M059J (cell line): ENCODE measurements around the gene TLX1. TPM values are rescaled to one million over a fixed set of nuclear protein-coding genes. Genes with fewer than 3 reads are reported as not detected.
"Not testable (repeated sequence)": the region's sequence is repeated elsewhere in the genome, so short reads cannot be mapped to it uniquely, and the experiment has no call there.

Source experiments
- DNase-seq: peaks from one replicate; pipeline ENCODE4 v3.0.0-alpha.2; 2012; ENCODE audit warnings: low read depth
- total RNA-seq: library from RNA; depleted of rRNA; stranded (reverse); fragments of >200 nt; shearing (Covaris generic); gene quantifications from 2 replicates; pipeline ENCODE4 v1.2.3, GENCODE V29; 2014; rRNA removed

TLX1 gene
- total RNA-seq, 1 experiment from 2014 or later: not detected

DNA sequence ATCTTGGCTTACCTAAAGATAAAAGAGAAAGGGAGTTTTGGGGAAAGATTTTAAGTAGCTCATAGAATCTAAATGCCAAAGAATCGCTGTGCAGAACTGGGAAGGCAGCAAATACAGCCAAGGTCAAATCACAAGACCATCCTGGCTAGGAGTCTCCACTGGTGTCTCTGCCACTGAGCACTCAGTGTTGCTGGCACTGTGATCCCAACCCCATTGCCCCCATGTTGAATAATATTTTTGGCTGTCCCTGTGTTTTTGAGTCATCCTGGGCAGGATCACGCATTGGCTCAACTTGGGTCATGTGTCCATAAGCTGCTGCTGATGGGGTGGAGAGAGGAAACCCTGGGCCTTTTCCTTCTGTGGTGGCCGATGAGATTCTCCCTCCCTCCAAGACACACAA is 21.2 kb downstream of the TLX1 start:
- DNase-seq: no peak

DNA sequence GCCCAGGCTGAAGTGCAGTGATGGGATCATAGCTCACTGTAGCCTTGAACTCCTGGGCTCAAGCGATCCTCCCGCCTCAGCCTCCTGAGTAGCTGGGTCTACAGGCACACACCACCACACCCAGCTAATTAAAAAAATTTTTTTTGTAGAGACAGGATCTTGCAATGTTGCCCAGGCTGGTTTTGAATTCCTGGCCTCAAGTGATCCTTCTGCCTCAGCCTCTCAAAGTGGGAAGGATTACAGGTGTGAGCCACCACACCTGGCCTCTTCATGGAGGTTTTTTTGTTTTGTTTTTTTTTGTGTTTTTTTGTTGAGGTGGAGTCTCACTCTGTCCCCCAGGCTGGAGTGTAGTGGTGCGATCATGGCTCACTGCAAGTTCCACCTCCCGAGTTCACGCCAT is 23.4 kb downstream of the TLX1 start:
- not testable (repeated sequence) for DNase-seq

DNA sequence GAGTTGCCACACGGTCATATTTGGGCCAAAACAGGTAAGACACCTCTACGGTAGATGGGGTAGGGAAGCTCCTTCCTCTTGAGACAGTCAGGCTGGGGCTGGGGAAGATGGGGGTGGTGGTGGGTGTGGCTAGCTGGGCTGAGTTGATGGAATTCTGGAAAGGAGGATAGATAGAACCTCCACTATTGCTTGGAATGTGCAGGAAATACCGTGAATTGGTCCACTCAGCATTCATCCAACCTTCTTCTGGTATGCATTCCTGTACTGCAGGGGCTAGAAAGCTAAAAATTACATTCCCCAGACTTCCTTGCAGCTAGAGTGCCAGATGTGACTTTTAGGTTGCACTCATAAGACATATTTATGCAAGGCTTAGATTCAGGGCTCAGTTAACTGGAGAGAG is 24.8 kb downstream of the TLX1 start:
- DNase-seq: no peak

DNA sequence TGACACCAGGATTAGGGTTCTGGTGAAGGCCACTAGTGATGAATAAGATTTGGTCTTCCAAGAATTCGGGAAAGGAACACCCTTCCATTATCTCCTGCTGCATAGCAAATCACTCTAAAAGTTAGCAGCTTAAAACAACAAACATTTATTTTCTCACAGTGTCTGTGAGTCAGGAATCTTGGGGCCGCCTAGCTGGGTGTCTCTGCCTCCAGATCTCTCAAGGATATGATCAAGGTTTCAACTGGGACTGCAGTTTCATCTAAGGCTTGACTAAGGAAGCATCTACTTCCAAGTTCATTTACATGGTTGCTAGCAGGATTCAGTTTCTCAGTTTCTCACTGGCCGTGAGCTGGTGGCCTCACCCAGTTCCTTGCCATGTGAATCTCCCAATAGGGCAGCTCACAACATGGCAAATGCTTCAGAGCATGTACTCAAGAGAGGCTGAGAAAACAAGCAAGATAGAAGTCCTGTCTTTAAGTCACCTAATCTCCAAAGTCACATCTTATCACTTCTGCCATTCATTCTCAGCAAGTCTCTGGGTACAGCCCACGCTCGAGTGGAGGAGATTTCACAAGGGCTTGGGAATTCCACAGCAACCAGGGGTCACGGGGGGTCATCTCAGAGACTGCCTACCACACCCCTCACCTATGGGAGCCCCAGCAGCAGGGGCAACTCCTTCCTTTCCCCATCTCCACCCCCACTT is 26.8 kb downstream of the TLX1 start:
- no peak for DNase-seq

DNA sequence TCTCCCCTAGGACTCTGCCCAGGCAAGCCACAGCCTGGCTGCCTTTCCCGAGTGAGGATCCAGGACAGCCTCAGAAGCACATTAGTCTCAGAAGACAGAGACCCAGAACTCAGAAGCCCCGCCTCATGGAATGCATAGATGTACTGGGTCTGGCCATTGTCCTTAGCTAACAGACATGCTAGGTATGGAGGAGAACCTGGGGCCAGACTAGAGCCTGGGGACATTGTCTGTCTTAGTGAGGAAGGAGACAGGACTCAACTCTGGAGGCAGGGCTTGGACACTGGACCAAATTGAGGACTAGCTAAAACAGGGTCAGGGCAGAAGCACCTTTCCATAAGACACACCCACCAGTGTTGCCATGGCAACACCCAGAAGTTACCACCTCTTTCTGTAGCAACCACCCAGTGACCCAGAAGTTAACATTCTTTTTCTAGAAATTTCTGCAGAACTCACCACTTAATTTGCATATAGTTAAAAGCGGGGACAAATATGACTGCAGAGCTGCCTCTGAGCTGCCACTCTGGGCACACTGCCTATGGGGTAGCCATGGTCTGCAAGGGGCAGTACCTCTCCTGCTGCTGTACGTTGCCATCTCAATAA is 27.5 kb downstream of the TLX1 start:
- no peak for DNase-seq

DNA sequence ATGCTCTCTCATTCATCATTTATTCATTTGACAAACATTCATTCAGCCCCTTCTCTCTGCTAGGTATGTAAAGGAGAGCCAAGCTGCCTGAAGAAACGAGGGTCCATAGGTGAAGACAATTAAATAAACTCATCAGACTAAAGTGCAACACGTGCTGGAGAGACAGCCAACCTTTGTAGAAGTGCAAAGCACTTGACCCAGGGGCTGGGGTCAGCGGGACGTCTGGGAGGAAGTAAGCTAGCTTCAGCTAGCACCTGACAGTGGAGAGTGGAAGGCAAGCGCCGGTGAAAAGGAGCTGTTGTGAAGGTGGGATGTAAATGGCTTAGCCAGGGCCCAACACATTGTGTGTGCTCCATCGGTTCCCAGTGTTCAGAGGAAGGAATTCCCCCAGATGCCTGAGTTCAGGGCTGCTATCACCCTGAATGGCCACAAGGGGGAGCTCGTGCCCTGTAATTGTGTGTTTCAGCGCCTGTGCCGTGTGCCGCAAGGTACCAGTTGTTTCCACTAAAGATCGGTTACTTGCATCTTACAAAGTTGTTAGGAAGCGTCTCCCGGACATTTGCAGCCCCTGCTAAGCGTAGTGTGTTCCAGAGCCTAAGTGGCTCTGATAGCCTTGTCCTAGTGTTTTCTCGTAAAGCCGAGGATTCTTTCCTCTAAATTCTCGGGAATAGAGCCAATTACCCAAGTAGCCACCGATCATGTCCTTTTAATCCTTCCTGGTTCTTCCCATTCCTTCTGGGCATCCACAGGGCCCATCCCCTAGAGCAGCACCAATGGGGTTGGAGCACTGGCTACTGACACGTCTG is 30.6 kb downstream of the TLX1 start:
- peak; percentile 70 for DNase-seq

DNA sequence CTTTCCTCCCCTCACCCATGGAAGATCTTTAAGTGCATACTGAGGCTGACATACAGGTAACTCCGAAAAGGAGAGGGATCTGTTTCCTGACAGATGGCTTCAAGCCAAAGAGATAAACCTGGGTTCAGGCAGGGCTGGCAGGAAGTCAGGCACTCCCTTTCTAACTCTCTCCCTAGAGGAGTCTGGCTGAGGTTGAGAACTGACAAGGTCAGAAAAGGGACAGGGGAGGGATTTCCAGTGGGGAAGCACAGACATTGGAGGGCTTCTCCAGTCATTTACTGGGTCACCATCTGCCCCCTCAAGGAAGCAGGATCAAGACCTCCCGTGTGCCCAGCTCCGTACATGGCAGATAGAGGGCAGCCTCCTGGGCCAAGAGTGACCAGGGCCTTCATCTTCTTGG is 31.6 kb downstream of the TLX1 start:
- no peak for DNase-seq

DNA sequence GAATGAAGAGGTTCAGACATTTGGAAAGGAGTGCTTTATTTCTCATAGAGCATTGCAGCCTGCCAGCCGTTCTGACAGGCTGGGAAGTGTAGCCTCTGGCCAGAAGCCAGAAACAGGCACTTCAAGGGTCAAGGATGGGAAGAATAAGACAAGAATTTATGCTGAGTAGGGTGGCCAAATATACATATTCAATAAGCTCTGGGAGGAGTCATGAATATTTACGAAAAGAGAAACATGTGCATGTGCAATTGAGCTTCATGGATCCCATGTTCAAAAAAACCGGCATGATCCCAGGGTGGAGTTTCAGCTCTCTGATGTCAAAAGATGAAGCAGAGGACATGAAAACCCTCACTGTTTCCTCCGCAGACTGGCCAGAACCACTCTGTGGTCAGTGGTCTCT is 32.9 kb downstream of the TLX1 start:
- no peak for DNase-seq

DNA sequence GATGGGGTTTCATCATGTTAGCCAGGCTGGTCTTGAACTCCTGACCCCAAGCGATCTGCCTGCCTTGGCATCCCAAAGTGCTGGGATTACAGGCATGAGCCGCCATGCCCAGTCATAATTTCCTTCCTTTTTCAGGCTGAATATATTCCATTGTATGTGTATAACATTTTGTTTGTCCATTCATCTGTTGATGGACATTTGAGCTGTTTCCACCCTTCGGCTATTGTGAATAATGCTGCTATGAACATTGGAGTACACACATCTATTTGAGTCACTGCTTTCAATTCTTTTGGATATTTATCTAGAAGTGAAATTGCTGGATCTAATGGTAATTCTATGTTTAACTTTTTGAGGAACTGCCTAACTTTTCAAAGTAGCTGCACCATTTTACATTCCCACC is 34.6 kb downstream of the TLX1 start:
- DNase-seq: no peak

DNA sequence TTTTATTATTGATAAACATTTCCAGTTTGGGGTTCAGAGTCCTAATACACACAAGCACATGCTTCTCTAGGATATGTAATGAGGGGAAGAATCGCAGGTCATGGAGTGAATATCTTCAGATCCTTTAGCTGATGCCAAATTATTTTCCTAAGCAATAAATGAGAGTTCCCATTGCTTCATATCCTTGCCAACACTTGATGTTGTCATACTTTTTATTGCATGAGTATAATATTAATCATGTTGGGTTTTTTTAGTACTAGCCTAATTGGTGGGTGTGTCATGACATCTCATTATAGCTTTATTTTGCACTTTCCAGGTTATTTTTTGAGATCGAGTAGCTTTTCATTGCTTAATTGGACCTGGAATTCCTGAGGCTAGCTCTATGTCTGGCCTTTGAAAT is 35.3 kb downstream of the TLX1 start:
- DNase-seq: no peak

DNA sequence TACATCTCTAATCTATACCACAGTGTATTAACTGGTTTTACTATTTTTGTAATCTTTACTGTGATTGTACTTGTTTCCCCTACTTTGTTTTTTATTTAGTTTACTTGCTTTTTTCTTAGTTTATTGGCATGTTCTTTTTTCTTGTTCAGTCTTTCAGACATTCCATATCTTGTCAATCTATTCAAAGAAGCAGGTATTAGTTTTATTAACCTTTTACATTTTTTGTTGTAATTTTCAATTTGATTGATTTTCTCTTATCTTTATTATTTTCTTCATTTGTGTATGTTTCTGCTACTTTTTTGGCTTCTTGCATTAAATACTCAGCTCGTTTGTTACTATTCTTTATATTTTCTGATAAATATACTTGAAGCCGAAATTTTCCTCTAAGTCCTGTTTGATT is 41.6 kb downstream of the TLX1 start:
- no peak for DNase-seq

DNA sequence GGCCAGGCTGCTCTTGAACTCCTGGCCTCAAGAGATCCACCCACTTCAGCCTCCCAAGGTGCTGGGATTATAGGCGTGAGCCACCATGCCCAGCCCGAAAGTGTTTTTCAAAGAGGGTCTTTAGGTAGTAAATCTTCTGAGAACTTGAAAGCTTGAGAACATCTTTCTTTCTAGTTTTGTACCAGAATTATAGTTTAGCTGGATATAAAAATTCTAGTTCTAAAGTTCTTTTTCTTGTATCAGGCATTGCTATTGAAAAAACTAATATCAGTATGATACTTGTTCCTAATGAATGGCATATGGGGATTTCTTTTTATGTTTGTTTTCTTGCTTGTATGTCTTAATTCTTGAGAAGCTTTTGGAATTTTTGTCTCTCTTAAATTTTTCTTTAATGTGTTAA is 43.2 kb downstream of the TLX1 start:
- DNase-seq: no peak

DNA sequence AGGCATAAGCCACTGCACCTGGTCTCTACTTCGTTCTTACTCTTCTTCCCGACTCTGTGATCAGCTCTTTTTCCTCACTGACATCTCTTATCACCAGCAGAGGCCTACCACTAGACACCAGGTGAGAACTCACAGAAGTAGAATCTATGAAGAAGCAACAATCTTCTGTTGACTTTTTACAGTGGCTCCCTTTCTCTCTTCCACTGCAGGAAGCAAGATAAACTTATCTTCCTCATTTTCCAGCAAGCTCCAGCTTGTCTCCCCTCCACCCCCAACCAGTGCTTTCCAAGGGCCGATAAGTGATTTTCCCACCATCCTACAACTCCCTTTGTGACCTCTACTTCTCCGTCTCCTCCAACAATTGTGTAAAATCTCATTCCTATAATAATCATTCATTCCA is 45.5 kb downstream of the TLX1 start:
- no peak for DNase-seq

DNA sequence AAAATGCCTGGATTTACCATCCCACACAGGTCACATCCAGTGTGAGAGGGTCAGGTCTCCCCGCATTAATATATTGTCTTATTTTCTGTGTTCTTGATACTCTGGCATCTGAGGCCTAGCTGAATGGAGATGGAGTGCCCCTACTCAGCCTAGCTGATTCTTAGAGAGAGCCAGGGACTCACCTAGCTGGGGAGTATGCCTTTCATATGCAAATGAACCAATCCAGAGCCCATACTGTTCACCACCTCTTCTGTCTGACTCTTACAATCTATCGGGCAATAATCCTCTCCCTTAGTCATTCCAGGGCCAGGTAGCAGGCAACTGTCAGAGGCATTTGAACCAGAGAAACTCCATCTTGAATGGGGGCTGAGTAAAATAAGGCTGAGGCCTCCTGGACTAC is 51.8 kb downstream of the TLX1 start:
- DNase-seq: no peak

DNA sequence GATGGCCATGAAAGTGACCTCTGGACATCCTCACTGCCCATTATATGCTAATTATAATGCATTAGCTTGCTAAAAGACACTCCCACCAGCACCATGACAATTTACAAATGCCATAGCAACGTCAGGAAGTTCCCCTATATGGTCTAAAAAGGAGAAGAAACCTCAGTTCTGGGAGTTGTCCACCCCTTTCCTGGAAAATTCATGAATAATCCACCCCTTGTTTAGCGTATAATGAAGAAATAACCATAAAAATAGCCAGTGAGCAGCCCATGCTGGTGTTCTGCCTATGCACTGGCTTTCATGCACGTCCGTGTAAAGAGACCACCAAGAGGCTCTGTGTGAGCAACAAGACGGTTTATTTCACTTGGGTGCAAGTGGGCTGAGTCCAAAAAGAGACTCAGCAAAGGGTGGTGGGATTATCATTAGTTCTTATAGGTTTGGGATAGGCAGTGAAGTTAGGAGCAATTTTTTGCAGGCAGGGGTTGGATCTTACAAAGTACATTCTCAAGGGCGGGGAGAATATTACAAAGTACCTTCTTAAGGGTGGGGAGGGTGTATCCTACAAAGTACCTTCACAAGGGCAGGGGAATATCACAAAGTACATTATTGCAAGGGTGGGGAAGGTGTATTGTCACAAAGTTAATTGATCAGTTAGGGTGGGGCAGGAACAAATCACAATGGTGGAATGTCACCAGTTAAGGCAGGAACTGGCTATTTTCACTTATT is 52.5 kb downstream of the TLX1 start:
- DNase-seq: no peak

Other genes starting within 250 kb of the TLX1 start
- 21.9 and 32.0 TPM in 2 replicates for gene SLF2, start 218.3 kb upstream of the TLX1 start, total RNA-seq
- 0.12 and 0.17 TPM in 2 replicates for gene SEMA4G, start 161.8 kb upstream of the TLX1 start, total RNA-seq
- 78.0 and 80.2 TPM in 2 replicates for gene MRPL43, start 143.8 kb upstream of the TLX1 start, total RNA-seq
- 5.4 and 9.6 TPM in 2 replicates for gene TWNK, start 143.8 kb upstream of the TLX1 start, total RNA-seq
- gene LZTS2, start 131.5 kb upstream of the TLX1 start, total RNA-seq: 25.8 and 61.5 TPM in 2 replicates
- gene PDZD7, start 100.2 kb upstream of the TLX1 start, total RNA-seq: 0.27 and 1.6 TPM in 2 replicates
- 38.7 and 58.0 TPM in 2 replicates for gene SFXN3, start 100.1 kb upstream of the TLX1 start, total RNA-seq
- 6.7 and 12.5 TPM in 2 replicates for gene KAZALD1, start 69.3 kb upstream of the TLX1 start, total RNA-seq
- not detected in 2 replicates for gene LBX1, start 98.2 kb downstream of the TLX1 start, total RNA-seq
- 6.4 and 11.4 TPM in 2 replicates for gene BTRC, start 222.9 kb downstream of the TLX1 start, total RNA-seq